Subcutaneous abdominal adipose tissue (tissue), 5 donors: ENCODE results near the gene LRRC25.

Experiments used
- H3K27ac ChIP-seq: one replicate; pipeline ENCODE4 v1.7.0; 2013; ENCODE audit warnings: low read depth, mild to moderate bottlenecking, inconsistent platforms, low read length, moderate library complexity
- H3K27me3 ChIP-seq, 5 donors: one replicate each; pipeline ENCODE4 v1.7.0; 2013; ENCODE audit warnings: low read length in 5 of 5, inconsistent platforms in 1 of 5; ENCODE audit not compliant: control insufficient read depth in 5 of 5, insufficient read depth in 4 of 5
- H3K36me3 ChIP-seq, 5 donors: one replicate each; pipeline ENCODE4 v1.7.0; 2013; ENCODE audit warnings: low read length in 5 of 5; ENCODE audit not compliant: control insufficient read depth in 5 of 5, insufficient read depth in 5 of 5
- H3K4me1 ChIP-seq, 5 donors: one replicate each; pipeline ENCODE4 v1.7.0; 2013; ENCODE audit warnings: low read length in 5 of 5, mild to moderate bottlenecking in 3 of 5, moderate library complexity in 1 of 5; ENCODE audit not compliant: control insufficient read depth in 5 of 5, insufficient read depth in 5 of 5
- H3K4me3 ChIP-seq, 5 donors: one replicate each; pipeline ENCODE4 v1.7.0; 2013; ENCODE audit warnings: low read length in 5 of 5, low read depth in 1 of 5
- H3K9ac ChIP-seq, 5 donors: one replicate each; pipeline ENCODE4 v1.7.0; 2013; ENCODE audit warnings: low read length in 5 of 5, mild to moderate bottlenecking in 4 of 5, moderate library complexity in 3 of 5
- H3K9me3 ChIP-seq, 5 donors: one replicate each; pipeline ENCODE4 v1.7.0; 2013; ENCODE audit warnings: low read length in 5 of 5; ENCODE audit not compliant: control insufficient read depth in 5 of 5
- donor health status: healthy.
- donor health status: healthy.
- donor health status: healthy.
- donor health status: healthy.
- donor health status: healthy.

Gene LRRC25

GRCh38 chr19:18392417-18392816 lies 5.0 kb downstream of the LRRC25 start:
- Histone ChIP-seq H3K4me1 (peaks cover 2 to 36% (median 14%) of the 10 kb centered on the region in 5 donors), H3K36me3 (peaks cover 0 to 12% (median 0%) of the 10 kb centered on the region in 5 donors), H3K4me3 (peak overlapping the region in 1 of 5 donors; percentile 22), H3K27me3 (peaks cover 5 to 14% (median 10%) of the 10 kb centered on the region in 5 donors), H3K9me3 (no peaks in the 10 kb centered on the region), H3K9ac (no peak overlapping the region), H3K27ac (no peak overlapping the region)

- no peak overlapping the region for H3K4me3 ChIP-seq
- no peak overlapping the region for H3K27ac ChIP-seq
- peaks cover 1 to 11% (median 5%) of the 10 kb centered on the region in 5 donors for H3K27me3 ChIP-seq
- H3K9ac ChIP-seq = no peak overlapping the region
- H3K4me1 ChIP-seq = peaks cover 2 to 37% (median 22%) of the 10 kb centered on the region in 5 donors
- H3K9me3 ChIP-seq = no peaks in the 10 kb centered on the region
- peaks cover 0 to 12% (median 0%) of the 10 kb centered on the region in 5 donors for H3K36me3 ChIP-seq
These were observed 5.8 kb downstream of the LRRC25 start for GRCh38 chr19:18391509-18392075.

GRCh38 chr19:18390065-18390907 lies 7.1 kb downstream of the LRRC25 start:
- no peaks in the 10 kb centered on the region for H3K9me3 ChIP-seq
- peaks cover 0 to 12% (median 0%) of the 10 kb centered on the region in 5 donors for H3K36me3 ChIP-seq
- no peak overlapping the region for H3K4me3 ChIP-seq
- H3K4me1 ChIP-seq = peaks cover 2 to 45% (median 29%) of the 10 kb centered on the region in 5 donors
- no peak overlapping the region for H3K27ac ChIP-seq
- H3K27me3 ChIP-seq = peaks cover 0 to 11% (median 6%) of the 10 kb centered on the region in 5 donors
- H3K9ac ChIP-seq = no peak overlapping the region

GRCh38 chr19:18389726-18390064 lies 7.7 kb downstream of the LRRC25 start:
- Histone ChIP-seq H3K27me3 (peaks cover 0 to 12% (median 8%) of the 10 kb centered on the region in 5 donors), H3K4me3 (no peak overlapping the region), H3K4me1 (peaks cover 2 to 45% (median 29%) of the 10 kb centered on the region in 5 donors), H3K9me3 (no peaks in the 10 kb centered on the region), H3K9ac (no peak overlapping the region), H3K36me3 (peaks cover 0 to 12% (median 0%) of the 10 kb centered on the region in 5 donors), H3K27ac (no peak overlapping the region)

GRCh38 chr19:18388960-18389725 lies 8.3 kb downstream of the LRRC25 start:
- H3K27me3 ChIP-seq = peaks cover 0 to 12% (median 8%) of the 10 kb centered on the region in 5 donors
- H3K9me3 ChIP-seq = no peaks in the 10 kb centered on the region
- peaks cover 2 to 45% (median 29%) of the 10 kb centered on the region in 5 donors for H3K4me1 ChIP-seq
- H3K4me3 ChIP-seq = peak overlapping the region in 3 of 5 donors; percentile 27 to 66 (median 64)
- peak overlapping the region in 1 of 5 donors; percentile 52 for H3K9ac ChIP-seq
- H3K36me3 ChIP-seq = peaks cover 0 to 12% (median 0%) of the 10 kb centered on the region in 5 donors
- H3K27ac ChIP-seq = no peak overlapping the region

GRCh38 chr19:18388100-18388959 lies 9.1 kb downstream of the LRRC25 start:
- peaks cover 0 to 45% (median 29%) of the 10 kb centered on the region in 5 donors for H3K4me1 ChIP-seq
- H3K4me3 ChIP-seq = peak overlapping the region in 4 of 5 donors; percentile 27 to 66 (median 57)
- H3K9ac ChIP-seq = peak overlapping the region in 3 of 5 donors; percentile 45 to 69 (median 52)
- H3K27me3 ChIP-seq = peaks cover 0 to 12% (median 8%) of the 10 kb centered on the region in 5 donors
- H3K9me3 ChIP-seq = no peaks in the 10 kb centered on the region
- H3K27ac ChIP-seq = no peak overlapping the region
- peaks cover 0 to 12% (median 0%) of the 10 kb centered on the region in 5 donors for H3K36me3 ChIP-seq

- H3K27ac ChIP-seq = no peak overlapping the region
These were observed 10.7 kb downstream of the LRRC25 start for GRCh38 chr19:18386543-18387271.

GRCh38 chr19:18385675-18386542 lies 11.5 kb downstream of the LRRC25 start, which contains the start of gene GDF15:
TSS of gene GDF15 (plus strand) at chr19:18386158. CDS start at chr19:18386190, 32 bp downstream.
- H3K9me3 ChIP-seq = no peaks in the 10 kb centered on the region
- H3K4me3 ChIP-seq = peak within 1 kb of the TSS in 2 of 5 donors; percentile 9 to 34
- H3K27me3 ChIP-seq = peaks cover 0 to 12% (median 8%) of the 10 kb centered on the region in 5 donors
- peaks cover 0 to 40% (median 32%) of the 10 kb centered on the region in 5 donors for H3K4me1 ChIP-seq
- H3K9ac ChIP-seq = no peak within 1 kb of the TSS
- peaks cover 0 to 12% (median 0%) of the 10 kb centered on the region in 5 donors for H3K36me3 ChIP-seq
- no peak within 1 kb of the TSS for H3K27ac ChIP-seq

More at GRCh38 chr19:18386543-18387271, 10.7 kb downstream of the LRRC25 start:
- Histone ChIP-seq H3K27me3 (peaks cover 0 to 12% (median 8%) of the 10 kb centered on the region in 5 donors), H3K9me3 (no peaks in the 10 kb centered on the region), H3K4me1 (peaks cover 0 to 43% (median 32%) of the 10 kb centered on the region in 5 donors), H3K36me3 (peaks cover 0 to 12% (median 0%) of the 10 kb centered on the region in 5 donors), H3K9ac (no peak overlapping the region), H3K4me3 (peak overlapping the region in 2 of 5 donors; percentile 9 to 34)
